Measurements from ENCODE around the gene HSPA4L.

DNA sequence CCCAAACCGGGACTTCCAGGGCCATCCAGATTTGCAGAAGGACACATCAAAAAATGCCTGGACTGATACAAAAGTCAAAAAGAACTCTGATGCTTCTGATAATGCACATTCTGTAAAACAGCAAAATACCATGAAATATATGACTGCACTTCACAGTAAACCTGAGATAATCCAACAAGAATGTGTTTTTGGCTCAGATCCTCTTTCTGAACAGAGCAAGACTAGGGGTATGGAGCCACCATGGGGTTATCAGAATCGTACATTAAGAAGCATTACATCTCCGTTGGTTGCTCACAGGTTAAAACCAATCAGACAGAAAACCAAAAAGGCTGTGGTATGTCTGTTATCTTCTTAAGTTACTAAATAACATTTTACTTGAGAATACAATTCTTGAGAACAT, 107.8 kb downstream of the HSPA4L start:
- TF ChIP-seq, protein P1, sequence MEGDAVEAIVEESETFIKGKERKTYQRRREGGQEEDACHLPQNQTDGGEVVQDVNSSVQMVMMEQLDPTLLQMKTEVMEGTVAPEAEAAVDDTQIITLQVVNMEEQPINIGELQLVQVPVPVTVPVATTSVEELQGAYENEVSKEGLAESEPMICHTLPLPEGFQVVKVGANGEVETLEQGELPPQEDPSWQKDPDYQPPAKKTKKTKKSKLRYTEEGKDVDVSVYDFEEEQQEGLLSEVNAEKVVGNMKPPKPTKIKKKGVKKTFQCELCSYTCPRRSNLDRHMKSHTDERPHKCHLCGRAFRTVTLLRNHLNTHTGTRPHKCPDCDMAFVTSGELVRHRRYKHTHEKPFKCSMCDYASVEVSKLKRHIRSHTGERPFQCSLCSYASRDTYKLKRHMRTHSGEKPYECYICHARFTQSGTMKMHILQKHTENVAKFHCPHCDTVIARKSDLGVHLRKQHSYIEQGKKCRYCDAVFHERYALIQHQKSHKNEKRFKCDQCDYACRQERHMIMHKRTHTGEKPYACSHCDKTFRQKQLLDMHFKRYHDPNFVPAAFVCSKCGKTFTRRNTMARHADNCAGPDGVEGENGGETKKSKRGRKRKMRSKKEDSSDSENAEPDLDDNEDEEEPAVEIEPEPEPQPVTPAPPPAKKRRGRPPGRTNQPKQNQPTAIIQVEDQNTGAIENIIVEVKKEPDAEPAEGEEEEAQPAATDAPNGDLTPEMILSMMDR (conservative IDR thresholded peaks at IDR 0.05), result no peak
- no peak for TF ChIP-seq ZFX (IDR thresholded peaks at IDR 0.05)
